ENCODE results near the gene KIFC3. TPM values are rescaled to one million over a fixed set of nuclear protein-coding genes. Genes with fewer than 3 reads are reported as not detected.
"Not testable (repeated sequence)": the region's sequence is repeated elsewhere in the genome, so short reads cannot be mapped to it uniquely, and the experiment has no call there.

KIFC3 gene
- total RNA-seq, 4 donors from 2014 or later, result 3.2 to 44.2 (median 17.4) TPM

DNA sequence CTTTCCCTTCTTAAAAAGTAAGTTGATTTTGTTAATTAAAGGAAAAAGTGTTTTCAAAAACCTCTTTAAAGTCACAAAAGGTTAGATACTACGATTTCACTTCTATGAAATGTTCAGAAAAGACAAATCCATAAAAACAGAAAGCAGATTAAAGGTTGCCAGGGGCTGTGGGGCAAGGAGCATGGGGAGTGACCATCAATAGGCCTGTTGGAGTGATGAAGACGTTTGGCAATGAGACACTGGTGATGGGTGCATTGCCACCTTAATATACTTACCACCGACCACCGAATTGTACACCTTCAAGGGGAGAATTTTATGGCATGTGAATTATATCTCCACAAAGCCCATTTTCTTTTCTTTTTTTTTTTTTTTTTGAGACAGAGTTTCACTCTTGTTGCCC is 19.2 kb downstream of the KIFC3 start:
- Histone ChIP-seq H3K36me3 (no peaks in the 10 kb centered on the region), H3K27me3 (no peaks in the 10 kb centered on the region), H3K4me1 (peaks cover 0 to 7% of the 10 kb centered on the region in 2 donors), H3K4me3 (no peak overlapping the region), H3K9me3 (no peaks in the 10 kb centered on the region), H3K27ac (no peak overlapping the region)
- DNase-seq, result no peak
- TF ChIP-seq, protein P1, sequence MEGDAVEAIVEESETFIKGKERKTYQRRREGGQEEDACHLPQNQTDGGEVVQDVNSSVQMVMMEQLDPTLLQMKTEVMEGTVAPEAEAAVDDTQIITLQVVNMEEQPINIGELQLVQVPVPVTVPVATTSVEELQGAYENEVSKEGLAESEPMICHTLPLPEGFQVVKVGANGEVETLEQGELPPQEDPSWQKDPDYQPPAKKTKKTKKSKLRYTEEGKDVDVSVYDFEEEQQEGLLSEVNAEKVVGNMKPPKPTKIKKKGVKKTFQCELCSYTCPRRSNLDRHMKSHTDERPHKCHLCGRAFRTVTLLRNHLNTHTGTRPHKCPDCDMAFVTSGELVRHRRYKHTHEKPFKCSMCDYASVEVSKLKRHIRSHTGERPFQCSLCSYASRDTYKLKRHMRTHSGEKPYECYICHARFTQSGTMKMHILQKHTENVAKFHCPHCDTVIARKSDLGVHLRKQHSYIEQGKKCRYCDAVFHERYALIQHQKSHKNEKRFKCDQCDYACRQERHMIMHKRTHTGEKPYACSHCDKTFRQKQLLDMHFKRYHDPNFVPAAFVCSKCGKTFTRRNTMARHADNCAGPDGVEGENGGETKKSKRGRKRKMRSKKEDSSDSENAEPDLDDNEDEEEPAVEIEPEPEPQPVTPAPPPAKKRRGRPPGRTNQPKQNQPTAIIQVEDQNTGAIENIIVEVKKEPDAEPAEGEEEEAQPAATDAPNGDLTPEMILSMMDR (IDR thresholded peaks at IDR 0.05), result no peak
- no peak for TF ChIP-seq POLR2A (IDR thresholded peaks at IDR 0.05)
- intact Hi-C loops (cut with DNase I; ENCODE audit: low total_unique reads), result no loop called here

DNA sequence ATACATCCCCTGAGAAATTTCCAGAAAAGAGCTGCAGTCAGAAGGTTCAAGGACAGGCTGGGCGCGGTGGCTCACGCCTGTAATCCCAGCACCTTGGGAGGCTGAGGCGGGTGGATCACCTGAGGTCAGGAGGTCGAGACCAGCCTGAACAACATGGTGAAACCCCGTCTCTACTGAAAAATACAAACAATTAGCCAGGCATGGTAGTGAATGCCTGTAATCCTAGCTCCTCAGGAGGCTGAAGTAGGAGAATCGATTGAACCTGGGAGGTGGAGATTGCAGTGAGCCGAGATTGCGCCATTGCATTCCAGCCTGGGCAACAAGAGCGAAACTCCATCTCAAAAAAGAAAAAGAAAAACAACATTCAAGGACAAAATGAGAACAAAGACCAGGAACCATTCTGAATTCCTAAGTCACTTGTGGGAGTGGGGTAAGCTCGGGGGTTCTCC is 19.7 kb downstream of the KIFC3 start:
- H3K27ac ChIP-seq; H3K4me1 ChIP-seq; H3K9me3 ChIP-seq; intact Hi-C loops (cut with DNase I; ENCODE audit: low total_unique reads); H3K27me3 ChIP-seq; H3K4me3 ChIP-seq; DNase-seq; H3K36me3 ChIP-seq: not testable (repeated sequence)

DNA sequence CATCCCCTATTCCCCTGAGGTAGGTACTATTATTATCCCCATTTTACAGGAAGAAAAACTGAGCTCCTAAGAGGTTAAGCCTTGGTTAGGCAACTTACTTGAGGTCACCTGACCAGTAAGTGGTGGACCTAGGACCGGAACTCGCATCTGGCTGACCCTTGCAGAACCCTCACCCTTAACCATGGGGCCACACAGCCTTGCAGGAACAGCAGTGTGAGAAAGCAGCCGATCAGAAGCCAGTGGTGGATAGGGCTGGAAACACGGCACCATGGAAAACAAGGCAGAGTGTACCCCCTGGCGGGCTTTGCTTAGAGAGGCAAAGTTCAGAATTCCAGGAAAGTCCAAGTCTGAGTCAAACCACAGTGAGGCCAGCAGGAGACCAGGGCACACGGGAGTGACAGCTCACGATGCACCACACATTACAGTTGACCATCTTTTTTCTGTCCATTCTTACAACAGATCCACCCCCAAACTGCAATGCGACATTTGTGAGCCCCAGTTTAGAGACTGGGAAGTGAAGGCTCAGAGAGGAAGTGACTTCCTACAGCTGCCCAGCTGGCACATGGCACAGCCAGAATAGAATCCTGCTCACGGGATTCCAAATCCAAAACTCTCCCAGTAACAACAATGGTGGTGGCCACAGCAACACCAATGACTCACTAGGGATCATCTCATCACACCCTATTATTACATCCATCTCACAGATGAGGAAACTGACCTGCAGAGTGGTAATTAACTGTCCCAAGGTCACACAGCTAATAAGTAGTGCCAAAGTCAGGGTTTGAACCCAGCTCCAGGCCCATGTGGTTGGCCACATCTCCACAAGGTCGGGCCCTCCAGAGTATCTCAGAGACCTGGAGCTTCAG is 20.3 kb downstream of the KIFC3 start:
- H3K36me3 ChIP-seq, result no peaks in the 10 kb centered on the region
- H3K4me3 ChIP-seq, result no peak overlapping the region
- TF ChIP-seq, protein P1 (IDR thresholded peaks at IDR 0.05), result no peak
- TF ChIP-seq POLR2A (IDR thresholded peaks at IDR 0.05), result no peak
- H3K4me1 ChIP-seq, result peaks cover 0 to 2% of the 10 kb centered on the region in 2 donors
- H3K27ac ChIP-seq, result no peak overlapping the region
- no peaks in the 10 kb centered on the region for H3K27me3 ChIP-seq
- no peak for DNase-seq
- intact Hi-C loops (cut with DNase I; ENCODE audit: low total_unique reads), result no loop called here
- no peaks in the 10 kb centered on the region for H3K9me3 ChIP-seq

DNA sequence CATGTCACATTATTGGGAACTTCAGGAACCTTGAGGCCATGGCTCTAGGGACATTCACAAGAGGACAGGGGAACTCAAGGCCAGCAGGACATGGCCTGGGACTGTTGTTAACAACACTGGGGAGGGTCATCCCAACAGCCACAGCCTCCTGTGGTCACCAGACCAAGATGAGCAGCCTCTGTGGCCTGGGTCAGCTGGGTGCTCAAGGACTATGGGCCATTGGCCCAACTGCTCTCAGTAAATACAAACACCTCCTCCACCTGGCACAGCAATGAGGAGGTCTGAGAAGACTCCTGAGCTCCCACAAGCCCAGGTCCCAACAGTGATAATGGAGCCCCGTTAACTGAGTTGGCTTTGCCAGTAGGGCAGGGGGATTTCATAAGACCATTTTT is 20.9 kb downstream of the KIFC3 start:
- Histone ChIP-seq H3K9me3 (no peaks in the 10 kb centered on the region), H3K36me3 (no peaks in the 10 kb centered on the region), H3K27me3 (no peaks in the 10 kb centered on the region), H3K4me3 (no peak overlapping the region), H3K27ac (no peak overlapping the region), H3K4me1 (no peaks in the 10 kb centered on the region)
- no peak for DNase-seq
- no peak for TF ChIP-seq POLR2A (IDR thresholded peaks at IDR 0.05)
- TF ChIP-seq, protein P1 (IDR thresholded peaks at IDR 0.05), result no peak
- intact Hi-C loops (cut with DNase I; ENCODE audit: low total_unique reads), result no loop called here

DNA sequence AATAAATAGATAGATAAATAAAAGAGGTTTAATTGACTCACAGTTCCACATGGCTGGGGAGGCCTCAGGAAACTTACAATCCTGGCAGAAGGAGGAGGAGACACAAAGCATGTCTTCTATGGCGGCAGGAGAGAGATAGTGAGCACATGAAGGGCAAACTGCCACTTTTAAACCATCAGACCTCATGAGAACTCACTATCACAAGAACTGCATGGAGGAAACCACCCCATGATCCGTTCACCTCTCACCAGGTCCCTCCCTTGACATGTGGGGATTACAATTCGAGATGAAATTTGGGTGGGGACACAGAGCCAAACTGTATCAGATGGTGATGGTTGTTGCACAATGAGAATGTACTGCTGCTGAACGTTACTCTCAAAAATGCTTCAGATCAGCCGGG is 22.5 kb downstream of the KIFC3 start:
- H3K27ac ChIP-seq; H3K4me1 ChIP-seq; H3K4me3 ChIP-seq; H3K27me3 ChIP-seq; DNase-seq; intact Hi-C loops (cut with DNase I; ENCODE audit: low total_unique reads); H3K9me3 ChIP-seq; H3K36me3 ChIP-seq: not testable (repeated sequence)

DNA sequence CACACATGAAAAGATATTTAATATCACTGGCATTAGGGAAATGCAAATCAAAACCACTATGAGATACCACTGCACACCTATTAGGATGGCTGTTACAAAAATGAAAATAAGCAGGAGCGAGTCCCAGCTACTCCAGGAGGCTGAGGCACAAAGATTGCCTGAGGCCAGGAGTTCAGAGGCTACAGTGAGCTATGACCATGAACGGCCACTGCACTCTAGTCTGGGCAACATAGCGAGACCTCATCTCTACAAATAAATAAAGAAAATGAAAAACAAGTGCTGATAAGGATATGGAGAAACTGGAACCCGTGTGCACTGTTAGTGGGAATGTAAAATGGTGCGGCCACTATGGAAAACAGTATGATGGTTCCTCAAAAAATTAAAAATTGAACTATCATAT is 23.6 kb downstream of the KIFC3 start:
- TF ChIP-seq, protein P1 (IDR thresholded peaks at IDR 0.05), result no peak
- TF ChIP-seq POLR2A (IDR thresholded peaks at IDR 0.05), result no peak
- intact Hi-C loops (cut with DNase I; ENCODE audit: low total_unique reads), result no loop called here

More for the DNA sequence above, 23.6 kb downstream of the KIFC3 start:
- H3K36me3 ChIP-seq, result no peaks in the 10 kb centered on the region
- H3K4me3 ChIP-seq, result no peak overlapping the region
- no peaks in the 10 kb centered on the region for H3K9me3 ChIP-seq
- no peaks in the 10 kb centered on the region for H3K27me3 ChIP-seq
- H3K4me1 ChIP-seq, result no peaks in the 10 kb centered on the region
- DNase-seq, result no peak
- no peak overlapping the region for H3K27ac ChIP-seq

Data from uterus (tissue), 4 donors.